Measurements from ENCODE around the gene MYCBP.

DNA sequence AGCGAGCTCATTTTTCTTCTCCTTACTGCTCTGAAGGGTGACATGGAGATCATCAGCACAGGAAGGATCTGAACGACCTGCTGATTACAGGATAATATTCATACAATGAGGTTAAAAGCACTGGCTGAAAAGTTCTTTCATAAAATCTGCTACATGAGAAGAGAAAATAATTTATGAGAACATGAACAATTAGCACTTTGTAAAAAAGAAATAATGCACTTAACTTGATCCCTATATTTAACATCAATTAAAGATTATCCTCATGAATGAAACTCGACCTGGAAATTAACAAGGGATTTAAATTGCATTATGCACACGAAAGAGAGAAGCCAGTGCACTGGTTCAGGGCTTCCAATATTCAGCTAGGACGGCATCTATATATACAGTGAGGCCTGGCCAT lies 60.2 kb downstream of the MYCBP start:
- no peak for TF ChIP-seq CTCF (IDR thresholded peaks at IDR 0.05)
- no peak for TF ChIP-seq POLR2A (IDR thresholded peaks at IDR 0.05)
